Stimulated activated CD8-positive, alpha-beta memory T cell treated with anti-CD3 and anti-CD28 coated beads, Interleukin-15, amount 100 ng/mL, for 48 hours (primary cell): ENCODE measurements around the gene SMG6.
"Not testable (repeated sequence)": the region's sequence is repeated elsewhere in the genome, so short reads cannot be mapped to it uniquely, and the experiment has no call there.

Experiments used
- DNase-seq, 2 donors: peaks; one replicate each; pipeline ENCODE4 v3.0.0-alpha.2; 2020; ENCODE audit warnings: low read depth in 2 of 2

Gene SMG6

DNA sequence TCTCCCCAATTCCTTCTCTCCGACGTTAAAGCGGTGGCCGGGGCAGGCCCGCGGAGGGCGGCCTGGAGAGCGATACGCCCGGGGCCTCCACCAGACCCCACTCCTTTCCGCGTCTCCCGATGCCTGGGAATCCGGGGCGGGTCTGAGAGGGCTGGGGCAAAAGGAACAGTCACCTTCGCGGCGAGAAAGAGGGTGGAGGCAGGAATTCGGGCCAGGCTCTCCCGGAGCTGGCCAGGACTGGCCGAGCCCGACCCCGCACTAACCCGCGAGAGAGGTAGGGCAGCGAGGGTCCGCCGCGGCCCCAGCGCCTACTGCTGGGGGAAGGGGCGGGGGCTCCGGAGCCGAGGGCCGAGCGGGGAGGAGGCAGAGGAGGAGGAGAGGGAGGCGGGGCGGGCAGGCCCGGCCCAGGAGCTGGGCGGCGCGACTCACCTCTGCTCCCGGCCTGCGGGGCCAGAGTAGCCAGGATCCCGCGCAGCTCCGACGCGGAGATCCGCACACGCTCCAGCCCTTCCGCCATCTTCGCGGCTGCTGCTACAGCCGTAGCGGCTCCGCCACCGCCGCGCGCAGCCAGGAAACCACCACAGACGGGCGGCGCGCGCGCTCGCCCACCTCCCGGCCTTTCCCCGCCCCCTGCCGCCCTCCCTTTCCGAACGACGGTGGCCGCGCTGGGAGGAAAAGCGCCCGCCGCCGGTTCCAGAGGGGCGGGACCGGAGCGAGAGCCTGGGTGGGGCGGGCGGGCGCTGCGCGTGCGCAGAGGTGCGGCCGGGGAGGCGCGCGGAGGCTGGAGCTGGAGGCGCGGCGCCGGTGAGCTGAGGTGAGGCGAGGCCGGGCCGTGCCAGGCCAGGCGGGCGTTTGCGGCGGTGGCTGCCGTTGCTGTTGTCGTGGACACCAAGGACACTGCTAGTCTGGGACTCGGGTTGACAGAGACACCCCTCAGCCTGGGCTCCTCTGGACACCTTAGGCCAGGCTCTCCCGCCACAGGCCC lies at the start of gene SMG6, which contains the start of gene SRR:
TSS of gene SMG6 (minus strand) at position 582 of the 985 bp plus-strand sequence. CDS start at position 517, 65 bp downstream.
TSS of gene SRR (plus strand) at position 747 of the 985 bp plus-strand sequence. CDS start 11,611 bp downstream, outside the sequence.
- DNase-seq, result peak; percentile 90 to 92

- no peak for DNase-seq
Measured at GRCh38 chr17:2351269-2351668, 47.7 kb upstream of the SMG6 start.

DNA sequence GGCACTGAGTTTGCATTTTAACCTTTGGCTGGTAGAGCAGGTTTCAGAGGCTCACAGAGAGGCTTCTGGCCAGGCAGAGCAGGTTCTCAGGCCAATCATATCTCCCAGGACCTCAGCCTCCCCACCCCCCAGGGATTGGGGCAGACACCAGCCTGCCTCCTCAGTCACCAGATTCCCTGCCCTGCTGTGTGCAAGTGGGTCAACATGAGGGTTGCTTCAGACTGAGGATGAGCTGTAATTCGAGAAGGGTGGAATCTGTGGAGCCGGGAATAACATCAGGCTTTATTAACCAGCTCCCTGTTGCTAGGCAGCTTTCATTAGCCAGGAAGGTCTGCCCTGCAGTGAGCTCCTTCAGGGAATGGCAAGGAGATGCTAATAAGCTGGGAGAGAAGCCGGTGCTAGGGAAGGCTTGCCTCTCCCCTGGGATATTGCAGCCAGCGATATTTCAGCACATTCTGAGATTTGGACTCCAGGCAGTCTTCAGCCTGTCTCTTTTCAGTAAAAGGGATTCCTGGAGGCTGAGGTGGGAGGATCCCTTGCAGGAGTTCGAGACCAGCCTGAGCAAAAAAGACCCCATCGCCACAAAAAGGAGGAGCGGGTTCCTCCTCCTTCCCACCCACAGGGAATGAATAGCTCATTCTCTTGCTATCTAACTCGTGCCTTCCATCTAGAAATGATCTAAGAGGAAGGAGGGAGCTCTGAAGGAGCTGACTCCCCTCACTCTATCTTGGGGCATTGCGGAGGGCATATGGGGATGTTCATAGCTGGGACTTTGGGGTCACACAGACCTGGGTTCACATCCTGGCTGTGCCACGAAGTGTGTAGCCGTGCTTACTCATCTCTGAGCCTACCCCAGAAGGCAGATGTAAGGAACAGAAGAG lies 44.5 kb upstream of the SMG6 start:
- DNase-seq, result no peak

DNA sequence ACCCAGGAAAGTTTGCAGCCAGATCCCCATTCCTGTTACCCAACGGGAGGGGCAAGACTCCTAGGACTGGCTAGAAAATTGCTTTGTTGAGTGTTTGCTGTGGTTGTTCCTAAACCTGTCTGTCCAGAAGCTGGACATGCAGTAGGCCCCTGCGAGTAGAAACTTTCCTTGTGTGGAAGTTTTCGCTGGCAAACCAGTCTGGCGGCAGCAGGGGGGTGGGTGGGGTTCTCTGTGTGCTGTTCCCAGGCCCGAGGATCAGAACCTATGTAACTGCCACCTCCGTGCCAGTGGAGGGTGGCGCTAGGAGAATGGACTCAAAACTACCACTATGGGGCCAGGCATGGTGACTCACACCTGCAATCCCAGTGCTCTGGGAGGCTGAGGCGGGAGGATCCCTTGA lies 42.9 kb upstream of the SMG6 start:
- DNase-seq, result no peak

DNA sequence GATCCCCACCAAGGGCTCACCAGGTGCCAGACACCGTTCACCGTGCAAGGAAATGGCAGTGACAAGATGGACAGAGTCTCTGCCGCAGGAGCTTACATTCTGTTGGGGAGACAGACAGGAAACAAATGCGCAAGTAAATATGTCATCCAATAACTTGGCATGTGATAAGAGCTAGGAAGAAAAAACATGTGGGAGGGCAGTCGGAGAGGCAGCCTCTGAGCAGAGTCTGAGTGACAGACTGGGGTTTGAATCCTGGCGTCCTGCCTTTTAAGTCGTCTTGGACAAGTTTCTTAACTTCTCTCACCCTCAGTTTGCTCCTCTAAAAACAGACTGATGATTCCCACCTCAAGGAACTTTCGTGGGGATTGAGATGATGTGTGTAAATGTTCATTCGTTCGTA lies 40.9 kb upstream of the SMG6 start:
- no peak for DNase-seq

DNA sequence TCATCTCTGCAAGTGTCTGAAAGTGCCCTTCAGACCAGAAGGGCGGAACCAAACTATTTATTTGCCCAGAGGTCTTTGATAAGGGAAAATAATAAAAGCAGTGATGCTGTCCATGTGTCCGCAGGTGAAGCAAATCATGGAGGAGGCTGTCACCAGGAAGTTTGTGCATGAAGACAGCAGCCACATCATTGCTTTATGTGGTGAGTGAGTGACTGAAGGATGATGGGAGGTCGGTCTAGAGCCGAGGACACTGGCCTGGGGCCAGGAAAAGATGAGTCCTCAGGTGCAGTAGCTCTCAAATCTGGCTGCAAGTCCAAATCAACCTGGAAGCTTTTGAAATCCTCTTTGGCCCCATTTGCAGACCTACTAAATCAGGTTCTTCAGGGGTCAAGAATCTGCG lies 39.8 kb upstream of the SMG6 start:
- DNase-seq, result peak; percentile 40 to 54

GRCh38 chr17:2338315-2338657 lies 34.7 kb upstream of the SMG6 start:
- DNase-seq, result no peak

DNA sequence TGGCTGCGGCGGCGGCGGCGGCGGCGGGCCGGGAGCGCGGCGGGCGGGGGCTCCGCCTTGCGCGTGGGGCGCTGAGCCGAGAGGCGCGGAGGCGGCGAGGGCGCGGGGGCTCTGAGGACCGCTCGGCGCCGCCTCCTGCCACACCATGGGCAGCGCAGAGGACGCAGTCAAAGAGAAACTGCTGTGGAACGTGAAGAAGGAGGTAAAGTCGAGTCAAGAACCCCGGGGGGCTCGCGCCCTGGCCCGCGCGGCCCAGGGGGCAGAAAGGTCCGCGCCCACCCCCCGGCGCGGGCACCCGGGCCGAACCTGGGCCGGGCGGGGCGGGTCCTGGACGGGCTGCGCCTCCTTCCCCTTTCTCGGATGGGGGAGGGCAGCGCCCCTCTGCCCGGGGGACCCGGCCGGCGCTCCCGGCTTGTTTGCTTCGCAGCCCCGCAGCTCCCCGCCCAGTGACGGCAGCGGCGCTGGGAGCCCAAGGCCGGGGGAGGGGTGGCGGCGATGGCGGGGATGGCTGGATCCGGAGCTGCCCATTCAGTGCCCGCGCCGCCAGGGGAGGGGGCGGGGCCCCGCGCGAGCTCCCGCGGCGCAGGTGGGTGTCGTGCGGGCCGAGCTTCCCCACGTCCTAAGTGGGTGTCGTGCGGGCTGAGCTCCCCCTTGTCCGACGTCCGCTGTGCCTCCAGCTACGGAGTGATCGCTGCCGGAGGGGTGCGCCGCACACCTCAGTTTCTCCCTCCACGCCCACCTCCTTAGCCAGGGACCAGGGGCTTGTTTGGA lies 34.1 kb upstream of the SMG6 start:
- peak; percentile 45 to 47 for DNase-seq

GRCh38 chr17:2336852-2337543 lies 33.4 kb upstream of the SMG6 start, which contains the start of gene SGSM2:
Gene SGSM2, plus strand, starts transcription at chr17:2337501. Its CDS starts 188 bp downstream, at chr17:2337689.
- peak; percentile 39 to 47 for DNase-seq

DNA sequence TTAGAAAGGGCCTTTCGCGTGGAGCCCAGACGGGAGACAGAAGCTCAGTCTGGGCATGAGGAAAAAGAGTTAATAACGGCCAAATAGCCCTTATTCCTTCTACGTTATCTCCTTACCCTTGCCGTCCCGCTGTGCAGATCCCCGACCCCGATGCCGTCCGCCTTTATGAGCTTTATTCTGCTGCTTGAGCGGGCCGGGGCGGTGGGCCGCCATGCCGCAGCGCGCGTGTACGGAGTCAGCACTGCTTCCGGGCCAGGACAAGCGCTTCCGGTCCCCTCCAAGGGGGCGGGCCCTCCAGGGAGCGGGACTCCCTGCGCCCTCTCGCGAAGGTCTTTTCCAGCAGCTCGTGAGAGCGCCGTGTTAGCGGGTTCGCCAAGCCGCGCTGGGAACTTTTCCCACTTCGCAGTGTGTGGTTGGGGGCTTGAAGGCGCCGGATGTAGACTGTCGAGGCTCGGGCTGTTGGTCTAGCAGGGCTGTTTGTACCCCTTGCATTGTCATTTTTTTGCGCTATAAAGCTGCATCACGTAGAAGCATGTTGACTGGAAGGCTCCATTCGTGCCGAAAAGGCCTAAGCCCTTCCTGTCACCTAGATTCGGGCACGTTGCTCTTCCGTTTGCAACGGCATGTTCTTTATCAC lies 32.7 kb upstream of the SMG6 start, which contains the start of gene TSR1:
TSS of gene TSR1 (minus strand) at position 243 of the 637 bp plus-strand sequence. CDS start at position 213, 30 bp downstream.
- DNase-seq, result peak; percentile 86 to 89

- DNase-seq, result no peak
Measured at GRCh38 chr17:2335726-2336214, 32.2 kb upstream of the SMG6 start.

DNA sequence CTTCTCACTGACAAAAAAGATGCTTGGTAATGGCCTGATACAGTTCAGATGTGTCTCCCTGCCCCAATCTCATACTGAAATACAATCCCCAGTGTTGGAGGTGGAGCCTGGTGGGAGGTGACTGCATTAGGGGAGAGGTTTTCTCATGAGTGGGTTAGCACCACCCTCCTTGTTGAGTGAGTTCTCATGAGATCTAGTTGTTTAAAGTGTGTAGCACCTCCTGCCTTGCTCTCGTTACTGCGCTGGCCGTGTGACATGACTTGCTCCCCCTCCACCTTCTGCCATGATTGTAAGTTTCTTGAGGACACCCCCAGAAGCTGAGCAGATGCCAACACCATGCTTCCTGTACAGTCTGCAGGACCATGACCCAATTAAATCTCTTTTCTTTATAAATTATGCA lies 27.7 kb upstream of the SMG6 start:
- DNase-seq, result no peak

- no peak for DNase-seq
Measured at GRCh38 chr17:2323629-2324314, 20.2 kb upstream of the SMG6 start.

DNA sequence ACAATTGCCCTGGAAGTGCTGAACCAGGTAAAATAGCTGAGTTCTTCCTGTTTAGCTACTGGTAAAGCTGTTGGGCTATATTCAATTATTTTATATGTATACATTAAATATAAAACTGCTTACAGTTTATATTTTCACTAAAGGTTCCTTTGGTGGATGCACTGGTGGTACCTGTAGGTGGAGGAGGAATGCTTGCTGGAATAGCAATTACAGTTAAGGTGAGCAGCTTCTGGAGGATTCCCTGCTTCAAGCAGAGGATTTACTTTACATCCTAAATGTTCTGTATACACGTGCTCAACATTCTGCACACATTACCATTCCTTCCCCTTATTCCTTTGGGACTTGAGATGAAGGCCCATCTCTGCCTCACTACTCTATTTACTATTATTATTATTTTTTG lies 17.8 kb upstream of the SMG6 start:
- no peak for DNase-seq

GRCh38 chr17:2319051-2319450 lies 15.5 kb upstream of the SMG6 start:
- DNase-seq, result no peak

DNA sequence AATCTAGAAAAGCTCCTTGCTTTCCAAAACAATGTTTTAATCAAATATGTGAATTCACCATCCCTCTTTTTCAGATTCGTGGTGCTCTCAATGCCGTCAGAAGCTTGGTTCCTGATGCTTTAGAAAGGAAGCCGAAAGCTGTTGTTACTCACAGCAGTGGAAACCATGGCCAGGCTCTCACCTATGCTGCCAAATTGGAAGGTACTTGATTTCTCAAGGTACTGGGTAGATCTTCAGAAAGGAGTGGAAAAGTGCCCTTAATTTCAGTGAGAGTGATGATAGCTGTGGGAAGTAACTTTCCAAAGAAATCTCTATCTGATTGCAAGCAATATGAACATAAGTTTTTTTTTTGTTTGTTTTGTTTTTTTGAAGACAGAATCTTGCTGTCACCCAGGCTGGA lies 14.2 kb upstream of the SMG6 start:
- no peak for DNase-seq

DNA sequence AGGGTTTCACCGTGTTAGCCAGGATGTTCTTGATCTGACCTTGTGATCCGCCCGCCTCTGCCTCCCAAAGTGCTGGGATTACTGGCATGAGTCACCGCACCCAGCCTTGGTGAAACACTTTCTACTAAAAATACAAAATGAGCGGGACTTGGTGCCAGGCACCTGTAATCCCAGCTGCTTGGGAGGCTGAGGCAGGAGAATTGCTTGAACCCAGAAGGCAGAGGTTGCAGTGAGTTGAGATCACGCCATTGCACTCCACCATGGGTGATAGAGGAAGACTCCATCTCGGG lies 13.3 kb upstream of the SMG6 start:
- DNase-seq, result not testable (repeated sequence)

GRCh38 chr17:2312736-2313135 lies 9.2 kb upstream of the SMG6 start:
- no peak for DNase-seq

GRCh38 chr17:2309338-2310154 lies 6.0 kb upstream of the SMG6 start:
- DNase-seq, result no peak
